ENCODE measurements around the gene STPG2.

- TF ChIP-seq POLR2A (IDR thresholded peaks at IDR 0.05) (no peak), CTCF (IDR thresholded peaks at IDR 0.05) (no peak)
These were observed 365.1 kb downstream of the STPG2 start for GRCh38 chr4:97778174-97778573.
